ENCODE data around the gene SLC20A1.
A peak's percentile ranks its signal among the peaks of the same experiment; 100 is the strongest.
"Not testable (repeated sequence)": the region's sequence is repeated elsewhere in the genome, so short reads cannot be mapped to it uniquely, and the experiment has no call there.

SLC20A1 gene

GRCh38 chr2:112683550-112684414, 38.0 kb downstream of the SLC20A1 start:
- DNase-seq (ENCODE audit: low read depth), result no peak

DNA sequence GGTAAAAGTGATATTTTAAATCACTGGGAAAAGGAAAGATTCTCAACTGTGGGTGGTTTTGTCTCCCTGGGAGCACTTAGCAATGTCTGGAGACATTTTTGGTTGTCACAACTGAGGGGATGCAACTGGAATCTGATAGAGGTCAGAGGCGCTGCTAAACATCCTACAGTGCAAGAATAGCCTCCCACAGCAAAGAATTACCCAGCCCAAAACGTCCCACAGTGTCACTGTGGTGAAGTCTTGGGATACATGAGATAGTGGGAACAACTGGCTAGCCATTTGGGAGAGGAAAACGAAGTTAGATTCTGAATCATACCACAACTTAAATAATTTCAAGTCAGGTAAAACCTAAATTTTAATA, 38.7 kb downstream of the SLC20A1 start:
- DNase-seq (ENCODE audit: low read depth), result no peak

DNA sequence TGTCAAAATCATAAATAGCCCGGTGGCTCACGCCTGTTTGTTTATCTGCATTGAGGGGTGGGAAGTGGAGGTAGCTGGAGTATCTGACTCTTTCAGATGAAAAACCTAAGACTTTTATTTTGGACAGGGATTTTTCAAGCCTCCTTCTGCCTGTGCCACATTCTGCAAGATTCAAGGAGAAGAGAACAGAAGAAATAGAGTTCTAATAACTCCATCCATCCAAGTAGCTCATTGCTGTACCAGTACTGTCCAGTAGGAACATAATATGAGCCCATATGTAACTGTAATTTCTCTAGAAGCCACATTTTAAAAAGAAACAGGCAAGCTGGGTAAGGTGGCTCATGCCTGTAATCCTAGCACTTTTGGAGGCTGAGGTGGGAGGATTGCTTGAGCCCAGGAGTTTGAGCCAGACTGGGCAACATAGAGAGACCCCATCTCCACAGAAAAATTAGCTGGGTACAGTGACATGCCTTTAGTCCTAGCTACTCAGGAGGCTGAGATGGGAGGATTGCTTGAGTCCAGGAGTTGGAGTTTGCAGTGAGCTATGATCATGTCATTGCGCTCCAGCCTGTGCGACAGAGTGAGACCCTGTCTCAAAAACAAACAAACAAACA, 39.6 kb downstream of the SLC20A1 start:
- DNase-seq (ENCODE audit: low read depth), result no peak

DNA sequence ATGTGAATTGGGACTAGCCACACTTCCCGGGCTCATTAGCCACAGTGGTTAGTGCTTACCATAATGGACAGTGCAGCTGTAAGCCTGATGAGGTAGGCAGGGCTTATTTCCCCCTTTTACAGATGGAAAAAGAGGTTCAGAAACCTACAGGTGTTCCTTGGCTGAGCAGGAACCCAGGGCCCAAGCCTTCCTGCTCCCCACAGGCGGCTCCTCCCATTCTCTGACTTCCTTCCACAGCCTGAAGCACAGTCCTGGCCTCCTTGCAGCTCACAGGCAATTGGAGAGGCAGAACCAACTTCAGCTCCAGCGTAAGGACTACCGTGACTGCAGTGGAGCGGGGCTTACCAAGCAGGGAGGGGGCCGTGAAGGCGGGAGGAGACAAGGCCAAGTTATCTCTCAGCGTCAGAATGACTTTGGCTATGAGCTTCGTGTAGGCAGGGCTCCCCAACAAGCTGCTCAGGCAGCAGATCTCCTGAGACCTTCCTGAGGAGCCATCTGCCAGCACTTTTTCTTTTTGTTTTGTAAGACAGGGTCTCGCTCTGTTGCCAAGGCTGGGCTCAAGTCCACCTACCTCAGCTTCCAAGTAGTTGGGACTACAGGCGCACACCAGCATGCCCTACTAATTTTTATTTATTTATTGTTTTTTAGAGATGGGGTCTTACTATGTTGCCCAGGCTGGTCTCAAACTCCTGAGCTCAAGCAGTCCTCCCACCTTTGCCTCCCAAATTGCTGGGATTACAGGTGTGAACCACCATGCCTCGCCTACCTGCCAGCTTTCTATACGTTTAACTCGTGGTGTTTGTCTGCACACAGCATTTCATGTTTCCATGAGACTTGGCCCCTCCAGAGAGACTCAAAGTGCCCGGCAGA, 40.8 kb downstream of the SLC20A1 start:
- no peak for DNase-seq (ENCODE audit: low read depth)

DNA sequence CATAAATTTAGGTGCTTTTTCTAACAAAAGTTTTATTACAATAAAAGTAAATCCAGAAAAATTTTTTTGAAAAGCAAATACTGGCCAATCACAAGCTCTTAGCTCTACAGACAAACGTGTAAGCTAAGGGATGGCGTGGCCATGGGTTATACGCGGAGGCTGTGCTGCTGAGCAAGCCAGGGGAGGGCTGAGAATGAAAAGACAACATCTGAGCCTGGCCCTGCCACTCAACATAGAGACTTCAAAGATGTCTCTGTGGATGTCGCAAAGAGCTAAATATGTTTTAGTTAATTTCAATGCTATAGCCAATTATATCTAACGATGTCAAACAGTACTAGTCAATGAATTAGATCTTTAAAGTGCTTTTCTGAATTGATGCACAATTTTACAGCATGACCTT, 41.8 kb downstream of the SLC20A1 start:
- DNase-seq (ENCODE audit: low read depth), result no peak

DNA sequence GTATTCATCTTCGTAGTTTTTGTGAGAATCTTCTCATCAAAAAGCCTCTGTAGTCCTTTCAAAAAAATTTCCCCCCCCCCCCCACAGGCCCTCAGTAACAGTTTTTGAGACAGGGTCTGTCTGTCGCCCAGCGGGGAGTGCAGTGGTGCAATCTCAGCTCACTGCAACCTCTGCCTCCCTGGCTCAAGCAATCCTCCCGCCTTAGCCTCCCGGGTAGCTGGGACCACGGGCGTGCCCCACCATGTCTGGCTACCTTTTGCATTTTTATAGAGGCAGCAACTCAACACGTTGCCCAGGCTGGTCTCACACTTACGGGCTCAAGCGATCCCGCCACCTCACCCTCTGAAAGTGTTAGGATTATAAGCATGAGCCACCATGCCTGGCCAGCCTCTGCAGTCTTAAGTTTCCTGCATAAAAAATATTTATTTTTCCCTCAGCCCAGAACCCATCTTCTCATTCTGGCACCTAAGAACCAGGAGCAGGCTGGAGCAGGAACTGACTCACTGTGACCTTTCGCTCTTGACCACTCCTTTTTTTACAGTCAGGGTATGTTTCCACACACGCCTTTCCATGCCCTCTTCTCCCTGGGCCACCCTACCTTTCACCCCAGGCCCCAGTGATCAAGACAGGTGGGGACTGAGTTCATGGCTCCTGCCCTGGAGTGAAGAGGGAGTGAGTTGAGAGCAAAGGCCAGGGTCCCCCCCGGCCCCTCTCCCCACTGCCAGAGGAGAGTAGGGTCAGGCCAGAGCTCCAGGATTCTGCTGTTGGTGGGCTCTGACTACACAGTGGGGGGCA, 42.5 kb downstream of the SLC20A1 start:
- DNase-seq (ENCODE audit: low read depth), result no peak

- DNase-seq (ENCODE audit: low read depth), result peak; percentile 45
Measured at GRCh38 chr2:112690853-112691401, 45.2 kb downstream of the SLC20A1 start.

- no peak for DNase-seq (ENCODE audit: low read depth)
Measured at GRCh38 chr2:112691881-112692281, 46.1 kb downstream of the SLC20A1 start.

DNA sequence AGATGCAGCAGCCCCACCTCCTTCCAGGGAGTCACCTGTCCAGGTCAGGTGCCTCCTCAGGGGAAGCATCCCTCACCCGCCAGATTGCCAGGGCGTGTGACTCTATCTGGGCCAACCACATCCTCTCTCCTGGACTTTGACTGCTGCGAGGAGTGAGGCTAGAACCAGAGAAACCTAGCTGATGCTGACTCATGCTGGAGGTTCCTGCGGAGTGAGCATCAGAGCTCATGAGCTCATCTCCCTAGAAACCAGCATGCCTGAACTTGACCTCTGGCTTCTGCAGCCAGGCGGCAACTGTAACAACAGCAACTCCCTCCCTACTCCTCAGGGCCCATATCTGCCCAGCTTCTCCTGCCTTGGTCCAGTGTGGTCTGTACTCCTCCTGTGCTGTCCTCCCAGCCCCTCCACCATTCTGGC, 46.8 kb downstream of the SLC20A1 start:
- DNase-seq (ENCODE audit: low read depth), result peak; percentile 20

DNA sequence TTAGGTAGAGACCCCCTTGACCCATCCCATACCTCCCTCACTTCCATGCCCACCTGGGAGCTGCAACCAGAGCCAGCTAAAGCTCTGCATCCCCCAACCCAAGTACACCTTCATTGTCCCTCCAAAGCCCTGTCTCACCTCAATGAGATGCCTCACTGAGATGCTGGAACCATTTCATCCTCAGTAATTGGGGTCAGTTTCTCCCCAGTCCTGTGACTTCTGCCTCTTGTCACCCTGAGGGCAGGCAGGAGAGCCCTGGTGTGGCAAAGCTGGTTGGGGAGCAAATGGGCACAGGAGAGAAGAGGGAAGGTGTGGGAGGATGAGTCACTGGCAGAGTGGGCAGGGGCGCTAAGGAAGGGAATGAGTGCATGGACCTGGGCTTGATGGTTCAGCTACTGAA, 47.2 kb downstream of the SLC20A1 start:
- no peak for DNase-seq (ENCODE audit: low read depth)

GRCh38 chr2:112693596-112693995, 47.9 kb downstream of the SLC20A1 start:
- no peak for DNase-seq (ENCODE audit: low read depth)

DNA sequence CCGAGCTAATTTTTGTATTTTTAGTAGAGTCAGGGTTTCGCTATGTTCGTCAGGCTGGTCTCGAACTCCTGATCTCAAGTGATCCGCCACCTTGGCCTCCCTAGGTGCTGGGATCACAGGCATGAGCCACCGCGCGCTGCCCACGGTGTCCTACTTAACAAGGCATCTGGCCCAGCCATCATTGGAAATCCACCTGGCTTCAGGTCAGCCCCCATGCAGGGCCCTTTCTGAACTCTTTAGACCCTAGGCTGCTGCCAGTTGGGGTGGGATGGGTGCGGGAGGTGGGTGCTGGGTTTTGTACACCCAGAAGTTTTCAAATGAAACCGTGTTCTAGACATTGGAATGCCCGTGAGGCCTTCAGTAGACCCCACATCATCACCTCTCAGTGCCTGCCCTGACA, 48.4 kb downstream of the SLC20A1 start:
- DNase-seq (ENCODE audit: low read depth), result no peak

DNA sequence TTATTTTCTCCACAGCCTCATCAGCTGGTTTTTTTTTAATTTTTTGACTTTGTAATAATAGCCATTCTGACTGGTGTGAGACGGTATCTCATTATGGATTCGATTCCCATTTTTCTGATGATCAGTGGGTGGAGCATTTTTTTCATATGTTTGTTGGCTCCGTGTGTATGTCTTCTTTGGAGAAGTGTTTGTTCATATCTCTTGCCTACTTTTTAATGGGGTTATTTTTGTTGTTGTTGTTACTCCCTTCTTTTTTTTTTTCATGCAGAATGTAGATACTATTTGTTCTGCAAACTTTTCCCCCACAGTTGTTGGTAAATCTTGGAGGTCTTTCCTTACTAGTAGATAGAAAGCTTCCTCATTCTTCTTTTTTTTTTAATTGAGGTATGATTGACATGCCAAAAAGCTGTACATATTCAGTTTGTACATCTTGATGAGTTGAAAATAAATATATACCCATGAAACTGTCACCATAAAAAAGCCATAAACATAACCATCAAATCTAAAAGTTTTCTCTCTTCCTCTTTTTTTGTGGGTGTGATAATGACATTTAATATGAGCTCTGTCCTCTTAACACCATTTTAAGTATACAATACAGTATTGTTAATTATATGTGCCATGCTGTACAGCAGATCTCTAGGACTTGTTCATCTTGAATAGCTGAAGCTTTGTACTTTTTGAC, 53.2 kb downstream of the SLC20A1 start:
- no peak for DNase-seq (ENCODE audit: low read depth)

- no peak for DNase-seq (ENCODE audit: low read depth)
Measured at GRCh38 chr2:112699984-112700667, 54.4 kb downstream of the SLC20A1 start.

DNA sequence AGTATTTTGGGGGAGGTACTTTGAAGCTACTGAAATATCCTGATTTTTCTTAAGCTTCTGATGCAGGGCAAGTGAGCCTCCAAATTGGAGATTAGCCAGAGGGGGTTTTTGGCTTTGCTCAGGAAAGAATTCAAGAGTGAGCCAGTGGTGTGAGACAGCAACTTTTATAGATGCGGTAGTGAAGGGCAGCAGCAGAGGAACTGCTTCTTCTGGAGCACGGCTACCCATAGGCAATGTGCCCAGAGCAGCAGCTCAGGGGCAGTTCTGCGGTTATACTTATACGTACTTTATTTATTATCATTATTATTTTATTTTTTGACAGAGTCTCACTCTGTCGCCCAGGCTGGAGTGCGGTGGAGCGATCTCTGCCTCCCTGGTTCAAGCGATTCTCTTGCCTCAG, 55.3 kb downstream of the SLC20A1 start:
- no peak for DNase-seq (ENCODE audit: low read depth)

- DNase-seq (ENCODE audit: low read depth), result no peak
Measured at GRCh38 chr2:112703684-112704083, 57.9 kb downstream of the SLC20A1 start.

- DNase-seq (ENCODE audit: low read depth), result no peak
Measured at GRCh38 chr2:112705575-112705974, 59.8 kb downstream of the SLC20A1 start.

- peak; percentile 31 for DNase-seq (ENCODE audit: low read depth)
Measured at GRCh38 chr2:112706170-112706664, 60.5 kb downstream of the SLC20A1 start.

DNA sequence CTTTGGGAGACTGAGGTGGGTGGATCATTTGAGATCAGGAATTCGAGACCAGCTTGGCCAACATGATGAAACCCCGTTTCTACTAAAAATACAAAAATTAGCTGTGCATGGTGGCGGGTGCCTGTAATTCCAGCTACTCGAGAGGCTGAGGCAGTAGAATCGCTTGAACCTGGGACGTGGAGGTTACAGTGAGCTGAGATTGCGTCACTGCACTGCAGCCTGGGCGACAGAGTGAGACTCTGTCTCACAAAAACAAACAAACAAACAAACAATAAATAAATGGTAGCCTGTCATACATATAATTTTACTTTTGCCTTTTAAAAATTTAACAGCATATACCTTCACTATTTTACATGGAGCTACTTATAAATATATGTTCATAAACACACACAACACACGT, 61.2 kb downstream of the SLC20A1 start:
- DNase-seq (ENCODE audit: low read depth), result not testable (repeated sequence)

DNA sequence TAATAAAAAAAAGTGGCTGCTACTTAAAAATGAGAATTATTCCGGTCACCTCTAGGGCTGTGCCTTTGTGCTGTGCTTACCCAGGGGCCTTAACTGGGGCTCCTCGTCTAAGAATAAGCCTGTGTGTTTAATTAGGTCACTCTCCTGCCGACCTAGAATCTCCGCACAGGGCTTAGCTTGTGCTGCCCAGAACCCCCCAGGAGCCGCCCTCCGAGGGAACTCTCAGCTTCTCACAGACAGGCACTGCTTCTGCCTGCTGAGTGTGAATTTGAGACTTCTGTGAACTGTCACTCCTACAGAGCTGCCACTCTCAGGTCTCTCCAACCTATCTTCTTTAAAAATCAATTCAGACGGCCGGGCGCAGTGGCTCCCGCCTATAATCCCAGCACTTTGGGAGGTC, 63.2 kb downstream of the SLC20A1 start:
- no peak for DNase-seq (ENCODE audit: low read depth)
